GM18870 (cell line): ENCODE data around the gene KRT8.
"Not testable (repeated sequence)": the region's sequence is repeated elsewhere in the genome, so short reads cannot be mapped to it uniquely, and the experiment has no call there.

Source experiments
- ATAC-seq: cut with Tn5 transposase; IDR thresholded peaks from one replicate; pipeline ENCODE4 v1.9.1; 2021; ENCODE audit warnings: moderate library complexity; ENCODE audit not compliant: unreplicated experiment

KRT8 gene

DNA sequence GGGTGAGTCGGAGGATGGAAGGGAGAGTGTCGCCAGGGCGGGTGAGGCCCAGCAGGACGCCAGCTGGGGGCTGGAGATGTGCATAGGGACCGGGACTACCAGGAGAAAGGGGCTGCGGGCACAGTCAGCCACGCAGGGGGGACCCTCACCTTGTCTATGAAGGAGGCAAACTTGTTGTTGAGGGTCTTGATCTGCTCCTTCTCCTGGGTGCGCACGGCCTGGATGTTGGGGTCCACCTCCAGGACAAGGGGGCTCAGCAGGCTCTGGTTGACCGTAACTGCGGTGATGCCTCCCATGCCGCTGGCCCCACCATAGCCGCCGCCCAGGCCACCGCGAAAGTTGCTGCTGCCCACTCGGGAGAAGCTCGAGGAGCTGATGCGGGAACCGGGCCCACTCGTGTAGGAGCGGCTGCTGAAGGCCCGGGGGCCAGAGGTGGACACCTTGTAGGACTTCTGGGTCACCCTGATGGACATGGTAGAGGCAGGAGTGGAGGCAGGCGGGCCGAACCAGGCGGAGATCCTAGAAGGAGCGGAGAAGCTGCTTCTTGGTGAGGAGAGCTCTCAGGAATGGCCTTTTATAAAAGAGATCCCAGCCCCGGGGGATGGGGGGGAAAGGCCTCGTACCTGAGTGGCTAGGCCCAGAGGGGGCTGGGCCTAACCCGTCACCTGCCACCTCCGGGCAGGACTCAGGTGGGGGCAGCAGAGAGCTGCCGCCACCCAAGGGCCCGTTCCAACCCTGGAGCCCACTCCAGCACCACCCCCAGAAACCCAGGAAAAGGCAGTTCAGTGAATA, at the start of gene KRT8:
TSS of gene KRT8 (minus strand) at position 568 of the 792 bp plus-strand sequence. CDS start at position 473, 95 bp downstream.
- ATAC-seq, result not testable (repeated sequence)

DNA sequence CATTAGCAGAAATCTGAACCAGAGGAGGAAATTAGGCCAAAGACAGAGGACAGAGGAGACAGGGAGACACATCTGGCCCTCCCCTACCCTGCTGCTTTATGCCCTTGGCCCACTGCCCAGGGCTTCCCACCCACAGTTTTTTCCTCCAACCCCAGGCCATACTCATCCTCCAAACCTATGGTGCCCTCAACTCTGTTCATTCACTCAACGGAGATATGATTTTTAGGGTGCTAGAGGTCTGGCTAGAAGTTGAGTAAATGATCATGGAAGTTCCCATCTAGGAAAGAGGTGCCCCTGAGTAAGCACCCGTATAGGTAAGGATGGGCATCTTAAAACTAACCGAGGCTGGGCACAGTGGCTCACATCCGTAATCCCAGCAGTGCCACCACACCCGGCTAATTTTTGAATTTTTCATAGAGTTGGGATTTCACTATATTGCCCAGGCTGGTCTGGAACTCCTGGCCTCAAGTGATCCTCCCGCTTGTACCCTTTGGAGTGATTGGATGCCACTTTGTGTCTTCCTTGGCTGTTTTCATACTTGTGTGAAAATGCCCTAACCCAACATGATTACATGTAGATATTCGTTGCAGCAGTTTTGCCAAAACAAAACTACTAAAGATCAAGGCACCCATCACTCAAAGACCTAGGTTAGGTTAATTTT, 48.4 kb upstream of the KRT8 start:
- no peak for ATAC-seq

DNA sequence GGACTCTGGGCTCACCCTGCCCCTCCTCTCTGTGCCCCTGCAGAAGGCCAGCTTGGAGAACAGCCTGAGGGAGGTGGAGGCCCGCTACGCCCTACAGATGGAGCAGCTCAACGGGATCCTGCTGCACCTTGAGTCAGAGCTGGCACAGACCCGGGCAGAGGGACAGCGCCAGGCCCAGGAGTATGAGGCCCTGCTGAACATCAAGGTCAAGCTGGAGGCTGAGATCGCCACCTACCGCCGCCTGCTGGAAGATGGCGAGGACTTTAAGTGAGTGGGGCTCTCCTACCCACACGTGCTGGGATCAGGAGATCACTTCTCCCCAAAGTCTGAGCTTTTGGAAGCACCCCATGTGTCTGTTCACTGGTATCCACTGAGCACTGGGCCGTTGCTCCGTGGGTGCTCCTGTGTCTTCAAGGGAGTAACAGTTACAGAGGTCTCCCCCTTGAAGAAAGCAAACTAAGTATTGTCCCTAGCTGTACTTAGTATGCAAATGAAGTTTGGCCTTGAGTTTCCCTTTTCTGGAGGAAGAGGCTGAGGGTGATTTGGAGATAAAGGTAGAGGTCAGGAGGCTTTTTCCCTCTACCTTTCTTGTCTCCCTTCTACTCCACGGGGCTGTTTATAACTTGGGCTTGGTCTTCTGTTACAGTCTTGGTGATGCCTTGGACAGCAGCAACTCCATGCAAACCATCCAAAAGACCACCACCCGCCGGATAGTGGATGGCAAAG, 47.4 kb upstream of the KRT8 start:
- no peak for ATAC-seq

DNA sequence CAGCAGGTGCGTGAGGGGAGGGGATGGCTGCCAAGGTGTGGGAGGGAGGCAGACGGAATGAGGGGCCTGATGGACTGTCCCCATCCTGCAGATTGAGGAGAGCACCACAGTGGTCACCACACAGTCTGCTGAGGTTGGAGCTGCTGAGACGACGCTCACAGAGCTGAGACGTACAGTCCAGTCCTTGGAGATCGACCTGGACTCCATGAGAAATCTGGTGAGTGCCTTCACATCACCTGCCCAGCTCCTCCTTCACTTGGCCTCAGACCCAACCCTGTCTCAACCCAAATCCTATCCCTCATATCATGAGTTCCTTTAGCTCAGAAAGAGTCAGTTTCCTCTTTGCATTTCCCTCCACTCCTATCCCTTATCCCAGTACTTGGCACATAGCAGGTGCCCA, 46.8 kb upstream of the KRT8 start:
- ATAC-seq, result no peak

- ATAC-seq, result no peak
Measured at GRCh38 chr12:52951126-52951525, 46.2 kb upstream of the KRT8 start.

DNA sequence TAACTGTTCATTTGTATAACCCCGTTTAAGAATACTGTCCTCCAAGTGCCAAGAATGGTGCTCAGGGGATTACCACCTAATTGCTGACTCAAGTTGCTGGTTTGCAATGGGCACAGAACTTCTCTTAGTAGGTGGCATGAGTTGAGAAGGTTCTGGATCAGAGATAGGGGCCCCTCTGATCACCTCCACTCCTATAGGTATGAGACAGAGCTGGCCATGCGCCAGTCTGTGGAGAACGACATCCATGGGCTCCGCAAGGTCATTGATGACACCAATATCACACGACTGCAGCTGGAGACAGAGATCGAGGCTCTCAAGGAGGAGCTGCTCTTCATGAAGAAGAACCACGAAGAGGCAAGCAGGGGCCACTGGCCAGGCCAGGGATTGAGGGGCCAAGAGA, 45.7 kb upstream of the KRT8 start:
- no peak for ATAC-seq

GRCh38 chr12:52949413-52950331, 44.8 kb upstream of the KRT8 start:
- ATAC-seq, result no peak

- no peak for ATAC-seq
Measured at GRCh38 chr12:52947738-52948423, 43.0 kb upstream of the KRT8 start.

- ATAC-seq, result no peak
Measured at GRCh38 chr12:52946797-52947547, 42.1 kb upstream of the KRT8 start.

DNA sequence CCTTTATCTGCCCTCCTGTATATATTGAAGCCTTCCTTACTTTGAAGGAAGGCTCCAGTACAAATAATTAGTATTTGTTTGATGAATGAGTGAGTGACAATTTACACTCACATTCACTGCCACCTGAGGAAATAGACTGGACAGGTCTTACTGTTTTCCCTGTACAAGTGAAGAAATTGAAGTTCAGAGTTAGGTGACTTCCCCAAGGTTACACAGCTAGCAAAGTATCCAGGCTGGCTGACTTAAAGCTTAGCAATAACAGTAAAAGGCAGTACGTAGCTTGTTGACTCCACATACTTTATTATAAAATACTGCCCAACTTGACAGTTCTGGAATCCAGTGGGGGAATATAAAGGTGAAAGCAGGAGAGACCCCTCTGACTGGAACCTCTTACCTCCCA, 41.5 kb upstream of the KRT8 start:
- ATAC-seq, result no peak

DNA sequence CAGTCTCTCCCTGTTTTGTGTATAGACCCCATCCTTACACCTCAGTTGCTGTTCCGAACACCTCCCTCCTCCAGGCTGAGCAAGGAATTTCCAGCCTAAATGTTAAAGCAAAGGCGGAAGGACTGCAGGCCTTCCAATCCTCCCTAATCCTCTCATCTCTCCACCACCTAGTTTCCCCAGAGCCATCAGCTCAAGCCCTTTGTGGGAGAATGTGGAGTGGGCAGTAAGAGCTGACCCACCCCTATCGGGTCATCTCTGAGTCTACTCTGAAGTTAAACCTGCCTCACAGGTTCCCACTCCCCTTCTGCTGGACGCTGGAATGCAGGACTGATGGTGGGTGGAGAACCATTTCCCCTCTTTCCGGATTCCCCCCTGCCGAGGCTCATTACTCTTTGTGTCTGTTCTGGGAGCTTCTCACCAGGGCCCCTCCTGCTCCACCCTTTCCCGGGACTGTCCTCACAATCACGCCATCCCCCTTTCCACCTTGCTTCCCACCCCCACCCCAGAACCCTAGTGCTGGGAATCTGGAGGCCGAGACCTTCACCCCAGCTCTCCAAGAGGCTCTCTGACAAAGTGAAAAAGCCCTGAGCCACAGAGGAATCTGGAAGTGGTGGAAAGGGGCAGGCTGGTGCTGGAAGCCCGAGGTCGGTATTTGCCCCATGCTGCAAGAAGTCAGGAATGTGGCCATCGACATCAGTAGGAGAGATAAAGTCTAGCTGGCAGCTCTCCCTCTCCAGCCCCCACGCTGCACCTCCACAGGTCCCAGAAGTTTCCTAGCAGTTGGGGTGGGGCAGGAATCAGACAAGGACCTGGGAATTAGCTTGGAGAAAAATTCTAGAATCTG, 40.7 kb upstream of the KRT8 start:
- no peak for ATAC-seq

GRCh38 chr12:52944683-52945388, 40.0 kb upstream of the KRT8 start:
- ATAC-seq, result no peak

GRCh38 chr12:52942901-52943181, 38.0 kb upstream of the KRT8 start:
- no peak for ATAC-seq

DNA sequence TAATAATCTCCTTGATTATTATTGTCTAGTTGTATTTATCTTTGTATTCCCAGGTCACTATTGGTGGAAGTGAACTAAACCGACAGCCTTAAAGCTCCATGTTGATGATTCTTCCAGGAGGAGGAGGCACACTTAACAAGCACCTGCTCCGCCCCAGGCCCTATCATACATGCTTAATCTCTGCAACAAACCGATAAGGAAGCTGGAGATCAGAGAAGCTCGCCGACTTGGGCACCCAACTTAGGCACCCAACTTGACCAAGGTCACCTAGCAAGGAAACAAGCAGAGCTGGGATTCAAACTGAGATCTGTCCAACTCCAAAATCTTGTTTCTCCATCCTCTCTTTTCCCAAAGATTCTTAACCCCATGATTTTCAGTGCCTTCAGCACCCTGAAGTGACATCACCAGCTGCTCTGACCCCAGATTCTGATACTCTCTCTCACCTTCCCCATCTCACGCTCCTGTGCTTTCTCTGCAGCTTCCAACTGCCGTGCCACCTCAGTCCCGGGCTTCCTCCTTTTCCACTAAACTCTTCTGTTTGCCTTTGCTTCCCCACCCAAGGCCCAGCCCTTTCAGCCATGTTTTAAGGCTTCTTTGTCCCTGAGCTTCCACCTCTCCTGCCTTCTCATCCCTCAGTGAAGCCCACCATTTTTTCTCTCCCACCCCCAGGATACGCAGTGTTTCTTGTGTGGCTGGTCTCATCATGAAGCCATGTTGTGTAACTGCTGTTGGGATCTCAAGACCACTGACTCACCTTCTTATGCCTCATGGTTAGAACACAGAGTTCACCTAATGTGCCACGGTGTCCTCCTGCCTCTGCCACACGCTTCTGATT, 37.4 kb upstream of the KRT8 start:
- no peak for ATAC-seq

DNA sequence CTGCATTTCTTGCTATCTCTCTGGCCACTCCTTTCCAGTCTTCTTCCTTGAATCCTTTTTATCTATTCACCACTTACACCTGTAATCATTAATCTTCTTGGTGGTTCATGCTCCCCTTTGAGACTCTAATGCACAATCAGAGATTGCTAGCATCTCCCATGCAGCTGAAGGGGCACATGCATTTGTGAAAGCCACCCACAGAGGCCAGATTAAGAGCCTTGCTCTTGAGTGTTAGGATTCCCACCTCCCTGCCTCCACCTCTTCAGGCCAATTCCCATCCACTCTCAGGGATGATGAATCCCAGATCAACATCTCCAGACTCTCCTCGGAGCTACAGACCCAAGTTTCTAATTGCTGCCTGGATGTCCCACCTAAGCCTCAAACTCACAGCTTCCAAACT, 24.7 kb upstream of the KRT8 start:
- no peak for ATAC-seq

GRCh38 chr12:52927964-52928363, 23.1 kb upstream of the KRT8 start:
- no peak for ATAC-seq

DNA sequence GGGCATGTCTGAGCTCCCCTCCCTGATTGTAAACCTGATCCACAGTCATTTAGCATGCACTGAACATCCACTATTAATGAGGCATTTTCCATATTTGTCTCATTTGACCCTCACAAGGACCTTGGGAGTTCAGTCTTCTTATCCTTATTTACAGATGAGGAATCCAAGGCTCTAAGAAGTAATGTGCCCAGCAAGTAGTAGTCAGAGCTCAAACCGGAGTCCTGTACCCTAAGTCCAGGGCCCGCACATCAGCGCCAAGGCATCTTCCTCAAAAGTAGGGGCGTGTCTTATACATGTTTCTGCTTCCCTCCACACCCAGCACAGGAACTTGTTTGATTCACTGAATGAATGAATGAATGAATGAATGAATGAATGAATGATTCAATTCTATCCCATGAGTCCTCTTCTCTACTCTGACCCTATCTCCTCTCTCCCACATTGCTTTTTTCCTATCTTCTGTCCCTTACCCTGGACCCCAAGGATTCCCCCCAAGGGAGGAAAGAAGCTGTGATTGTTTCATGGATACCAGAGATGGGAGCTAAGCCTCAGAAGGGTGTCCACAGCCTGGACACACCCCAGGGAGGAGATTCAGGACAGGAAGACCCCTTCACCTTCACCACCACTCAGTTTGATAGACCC, 21.8 kb upstream of the KRT8 start:
- ATAC-seq, result no peak
